Pancreas (tissue), 10 donors: Measurements from ENCODE around the gene NXF3. TPM values are rescaled to one million over a fixed set of nuclear protein-coding genes. Genes with fewer than 3 reads are reported as not detected.

ENCODE experiments used
- ATAC-seq, 4 donors: fragments of 200-7000 bp; cut with Tn5 transposase; one replicate each; pipeline versions ENCODE4 v1.8.0 to v1.9.1; 2020; ENCODE audit warnings: mild to moderate bottlenecking in 4 of 4, moderate library complexity in 4 of 4
- DNase-seq, 6 donors: peaks; one replicate each; pipeline ENCODE4 v3.0.0-alpha.2; 2020
- FAIRE-seq: peaks from 2 replicates; lab custom pipeline; 2012; peaks lifted over from hg19 to GRCh38; lab: Jason Lieb, UNC
- H3K27ac ChIP-seq, 4 donors: fragments of 200-600 bp; sonication (generic); 1 replicate in 3 of 4; 2 replicates in 1 of 4; pipeline versions ENCODE4 v1.5.0 to v1.8.0; 2020
- H3K27me3 ChIP-seq, 4 donors: fragments of 200-600 bp; one replicate each; pipeline ENCODE4 v1.8.0; 2021
- H3K36me3 ChIP-seq, 3 donors: fragments of 200-600 bp; sonication (generic) in 1 of 3; one replicate each; pipeline versions ENCODE4 v1.5.0 to v1.8.0; 2020 to 2021
- H3K4me1 ChIP-seq, 3 donors: fragments of 200-600 bp; one replicate each; pipeline ENCODE4 v1.8.0; 2021
- H3K4me3 ChIP-seq, 4 donors: fragments of 200-600 bp; sonication (generic) in 2 of 4; one replicate each; pipeline versions ENCODE4 v1.5.0 to v1.8.0; 2020 to 2021
- H3K9me3 ChIP-seq, 4 donors: fragments of 200-600 bp; one replicate each; pipeline ENCODE4 v1.8.0; 2021
- WGBS, 2 donors: extraction: QIAGEN DNeasy Blood & Tissue Kit; methylation state at CpG; one replicate each; pipeline ENCODE4 v1.1.7; 2013; 5-methylcytosine and 5-hydroxymethylcytosine counted together
- intact Hi-C, 3 donors: fragments of 100-400 bp; cut with DNase I; formaldehyde crosslinking; loops; one replicate each; pipeline versions ENCODE4 v1.11.1 to v1.14.2; 2022
- polyA plus RNA-seq, 2 donors: library from polyadenylated mRNA; stranded (reverse); fragments of 200-250 nt; gene quantifications; one replicate each; pipeline ENCODE4 v1.2.3, GENCODE V29; 2013
- total RNA-seq, 6 donors: library from RNA; stranded (reverse); fragmentation: NEBNext Ultra II Directional in 4 of 6; extraction: Animal tissue kit (Norgen Biotek cat#: 25700) in 4 of 6; gene quantifications; one replicate each; pipeline versions ENCODE4 v1.2.1 to v1.2.4, GENCODE V29; 2021 to 2023
- TF ChIP-seq, protein P1 (sequence below), 4 donors: fragments of 200-600 bp; sonication (generic) in 3 of 4; IDR thresholded peaks; one replicate each; pipeline versions ENCODE4 v1.5.0 to v1.8.0; 2021; ENCODE audit warnings: antibody characterized with exemption in 4 of 4
- donor health status: healthy with polysubstance abuse.
- donor health status: DM: no; HTN: no; CAD: no; lungs with moderate emphysema.
- donor health status: DM: no; HTN: no; CAD: no.
- donor health status: control.
- donor health status: control.
- donor health status: Bipolar disorder and iron deficiency.
- donor health status: DM: yes; HTN: yes; CAD: no.
- donor health status: DM: no; HTN: no; CAD: no.
- donor health status: DM: no; HTN: no; CAD: no.
- donor health status: DM: yes; HTN: yes; CAD: no.

Gene NXF3
- total and polyA plus RNA-seq, 8 donors, result 0.14 to 1.3 (median 0.50) TPM; not detected in 2

DNA sequence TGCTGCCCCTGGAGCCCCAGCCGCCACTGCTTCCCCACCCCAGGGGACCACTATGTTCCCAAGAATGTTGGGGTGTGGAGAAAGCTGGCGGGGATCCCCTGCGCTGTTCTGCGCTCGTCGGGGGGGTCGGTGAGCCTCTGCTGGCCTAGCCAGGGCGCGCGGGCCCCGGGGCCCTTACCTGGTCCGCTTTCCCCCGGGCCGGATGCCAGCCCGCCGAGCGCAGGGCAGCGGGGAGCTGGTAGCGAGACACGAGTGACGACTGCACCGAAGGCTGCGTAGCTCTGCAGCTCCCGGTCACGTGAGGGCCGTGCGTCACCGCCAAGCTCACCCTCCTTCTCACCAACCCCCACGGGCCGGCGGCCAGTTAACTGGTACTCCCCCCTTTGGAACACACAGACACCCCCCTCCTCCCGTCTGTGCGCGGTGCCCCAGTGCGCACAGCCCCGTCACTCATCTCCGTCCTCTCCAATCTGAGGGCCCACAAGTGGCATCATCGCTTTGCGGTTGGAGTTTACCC is 29.0 kb downstream of the NXF3 start, which contains the start of gene BEX1:
Gene BEX1, minus strand, starts transcription at position 254 of the 517 bp plus-strand sequence. CDS start 897 bp downstream, outside the sequence.
- Histone ChIP-seq H3K36me3 (no peaks in the 10 kb centered on the region), H3K4me3 (peak within 1 kb of the TSS; percentile 5 to 43 (median 32)), H3K27ac (peak within 1 kb of the TSS in 2 of 4 donors; percentile 45 to 49), H3K4me1 (no peaks in the 10 kb centered on the region), H3K27me3 (no peaks in the 10 kb centered on the region), H3K9me3 (no peaks in the 10 kb centered on the region)
- TF ChIP-seq, protein P1, sequence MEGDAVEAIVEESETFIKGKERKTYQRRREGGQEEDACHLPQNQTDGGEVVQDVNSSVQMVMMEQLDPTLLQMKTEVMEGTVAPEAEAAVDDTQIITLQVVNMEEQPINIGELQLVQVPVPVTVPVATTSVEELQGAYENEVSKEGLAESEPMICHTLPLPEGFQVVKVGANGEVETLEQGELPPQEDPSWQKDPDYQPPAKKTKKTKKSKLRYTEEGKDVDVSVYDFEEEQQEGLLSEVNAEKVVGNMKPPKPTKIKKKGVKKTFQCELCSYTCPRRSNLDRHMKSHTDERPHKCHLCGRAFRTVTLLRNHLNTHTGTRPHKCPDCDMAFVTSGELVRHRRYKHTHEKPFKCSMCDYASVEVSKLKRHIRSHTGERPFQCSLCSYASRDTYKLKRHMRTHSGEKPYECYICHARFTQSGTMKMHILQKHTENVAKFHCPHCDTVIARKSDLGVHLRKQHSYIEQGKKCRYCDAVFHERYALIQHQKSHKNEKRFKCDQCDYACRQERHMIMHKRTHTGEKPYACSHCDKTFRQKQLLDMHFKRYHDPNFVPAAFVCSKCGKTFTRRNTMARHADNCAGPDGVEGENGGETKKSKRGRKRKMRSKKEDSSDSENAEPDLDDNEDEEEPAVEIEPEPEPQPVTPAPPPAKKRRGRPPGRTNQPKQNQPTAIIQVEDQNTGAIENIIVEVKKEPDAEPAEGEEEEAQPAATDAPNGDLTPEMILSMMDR (IDR thresholded peaks at IDR 0.05), result no peak
- DNase-seq (peak; percentile 44 to 91 (median 80)), FAIRE-seq (no peak), ATAC-seq (peak; percentile 89 to 96 (median 92))
- 2 to 33% methylated on average over 37 to 39 of the region's 39 CpGs for WGBS, 2 donors
- intact Hi-C loops, result no loop called here

DNA sequence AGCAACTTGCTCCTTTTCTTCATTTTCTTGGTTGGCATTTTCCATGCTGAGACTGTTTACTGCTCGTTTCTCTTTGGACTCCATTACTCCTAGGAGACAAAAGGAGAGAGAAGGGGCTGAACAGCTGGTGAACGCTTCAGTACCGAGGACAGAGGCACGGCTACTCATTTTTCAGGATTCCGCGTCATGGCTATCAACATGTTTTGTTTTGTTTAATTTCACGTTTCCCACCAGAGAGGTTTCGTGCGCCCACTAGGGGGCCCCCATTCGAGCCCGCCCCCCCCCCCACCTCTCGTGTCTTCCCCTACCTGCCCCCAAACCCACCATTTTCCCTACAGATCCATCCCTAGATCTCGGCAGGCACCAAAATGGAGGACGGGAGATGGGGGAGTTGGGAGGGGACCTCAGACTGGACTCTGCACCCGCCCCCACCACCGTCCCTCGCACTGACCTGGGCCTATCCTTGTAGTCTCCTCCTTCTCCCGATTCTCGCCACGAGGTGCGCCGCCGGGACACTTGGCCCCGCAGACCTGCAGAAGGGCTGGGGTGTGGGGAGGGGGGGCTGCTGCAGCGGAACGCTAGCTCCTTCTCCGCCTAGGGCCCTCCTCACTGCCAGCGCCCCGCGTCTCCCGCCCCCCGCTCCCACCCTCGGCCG is 29.6 kb downstream of the NXF3 start:
- no peaks in the 10 kb centered on the region for H3K27me3 ChIP-seq
- intact Hi-C loops, result no loop called here
- H3K4me3 ChIP-seq, result peak overlapping the region; percentile 5 to 43 (median 32)
- H3K27ac ChIP-seq, result peak overlapping the region in 2 of 4 donors; percentile 45 to 49
- WGBS, 2 donors, result 0 to 20% methylated on average over 25 to 27 of the region's 34 CpGs
- no peaks in the 10 kb centered on the region for H3K4me1 ChIP-seq
- no peaks in the 10 kb centered on the region for H3K9me3 ChIP-seq
- no peak for FAIRE-seq
- TF ChIP-seq, protein P1 (IDR thresholded peaks at IDR 0.05), result no peak
- ATAC-seq, result peak; percentile 68 to 85 (median 79)
- DNase-seq, result peak in 4 of 6 donors; percentile 46 to 81 (median 54)
- no peaks in the 10 kb centered on the region for H3K36me3 ChIP-seq

DNA sequence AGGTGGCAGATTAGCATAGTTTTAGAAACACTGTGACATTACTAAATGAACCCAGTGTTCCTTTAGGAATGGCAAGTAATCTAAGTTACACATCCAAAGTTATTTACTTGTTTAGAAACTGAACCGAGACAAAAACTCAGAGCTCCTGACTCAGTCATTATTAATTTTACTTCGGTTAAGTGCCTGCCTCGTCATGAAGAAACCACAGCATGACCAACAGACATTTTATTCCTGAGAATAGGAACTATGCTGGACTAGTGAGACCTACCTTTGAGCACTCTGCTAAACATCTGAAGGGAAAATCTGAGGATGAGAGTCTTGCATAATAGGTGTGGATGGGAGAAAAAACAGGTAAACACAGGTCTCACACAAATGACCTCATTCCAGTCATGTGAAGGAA is 31.5 kb downstream of the NXF3 start:
- Histone ChIP-seq H3K4me1 (peaks cover 0 to 4% (median 0%) of the 10 kb centered on the region in 3 donors), H3K27me3 (no peaks in the 10 kb centered on the region), H3K4me3 (no peak overlapping the region), H3K36me3 (no peaks in the 10 kb centered on the region), H3K9me3 (no peaks in the 10 kb centered on the region), H3K27ac (no peak overlapping the region)
- no peak for FAIRE-seq
- 64 to 74% methylated on average over 3 of the region's 3 CpGs for WGBS, 2 donors
- no peak for ATAC-seq
- intact Hi-C loops, result no loop called here
- TF ChIP-seq, protein P1 (IDR thresholded peaks at IDR 0.05), result no peak
- DNase-seq, result no peak

DNA sequence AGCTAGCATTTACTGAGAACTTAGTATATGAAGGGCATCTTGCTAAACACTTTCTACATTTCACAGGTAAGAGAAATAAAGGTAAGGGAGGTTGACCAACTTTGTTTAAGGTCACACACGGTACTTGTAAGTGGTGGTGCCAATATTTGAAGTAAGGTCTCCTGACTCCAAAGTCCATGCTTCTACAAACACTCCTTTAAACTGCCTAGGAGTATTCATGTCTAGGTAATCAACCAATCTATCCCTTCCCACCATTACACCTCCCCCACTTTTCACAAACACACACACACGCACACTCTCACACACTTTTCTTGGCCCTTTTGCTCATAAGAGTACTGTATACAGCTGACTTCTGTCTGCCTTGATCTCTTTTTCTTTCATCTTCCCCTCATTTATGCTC is 36.0 kb downstream of the NXF3 start:
- Histone ChIP-seq H3K27ac (no peak overlapping the region), H3K36me3 (no peaks in the 10 kb centered on the region), H3K4me1 (peaks cover 0 to 4% (median 0%) of the 10 kb centered on the region in 3 donors), H3K9me3 (no peaks in the 10 kb centered on the region), H3K4me3 (no peak overlapping the region), H3K27me3 (peaks cover 0 to 8% (median 0%) of the 10 kb centered on the region in 4 donors)
- DNase-seq (no peak), ATAC-seq (peak in 2 of 4 donors; percentile 66 to 84), FAIRE-seq (no peak)
- TF ChIP-seq, protein P1 (IDR thresholded peaks at IDR 0.05), result no peak
- 27 to 35% methylated on average over 2 of the region's 2 CpGs for WGBS, 2 donors
- intact Hi-C loops, result no loop called here

DNA sequence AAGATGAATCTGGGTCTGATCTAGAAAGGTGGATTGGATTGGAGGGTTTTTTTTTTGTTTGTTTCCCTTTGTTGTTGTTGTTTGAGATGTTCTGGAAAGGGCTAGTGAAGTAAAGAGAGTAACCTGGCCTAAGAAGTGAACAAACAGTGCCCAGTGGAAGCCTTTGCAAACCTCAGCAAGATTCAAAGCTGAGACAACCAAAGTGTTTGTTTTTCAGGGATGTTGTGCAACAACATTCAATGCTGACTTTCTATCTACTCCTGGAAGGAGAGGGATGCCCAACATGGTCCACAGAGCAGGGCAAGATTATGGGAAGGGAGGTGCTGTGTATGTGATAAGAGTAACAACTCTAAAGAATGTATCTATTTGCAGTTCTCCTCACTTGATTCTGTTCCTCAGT is 40.3 kb downstream of the NXF3 start:
- H3K4me3 ChIP-seq, result no peak overlapping the region
- peaks cover 0 to 8% (median 0%) of the 10 kb centered on the region in 4 donors for H3K27me3 ChIP-seq
- DNase-seq, result no peak
- H3K9me3 ChIP-seq, result no peaks in the 10 kb centered on the region
- H3K27ac ChIP-seq, result no peak overlapping the region
- intact Hi-C loops, result no loop called here
- peaks cover 0 to 4% (median 0%) of the 10 kb centered on the region in 3 donors for H3K4me1 ChIP-seq
- no peak for FAIRE-seq
- no peaks in the 10 kb centered on the region for H3K36me3 ChIP-seq
- ATAC-seq, result no peak
- TF ChIP-seq, protein P1 (IDR thresholded peaks at IDR 0.05), result no peak
